Nephron progenitor cell (in vitro differentiated cells): ENCODE results near the gene TRIM38.

Experiments
- DNase-seq: peaks from one replicate; pipeline ENCODE4 v3.0.0; 2021
- H3K27ac Mint-ChIP-seq: 2 replicates; pipeline ENCODE4 v1.8.0; 2021; ENCODE audit warnings: mild to moderate bottlenecking, moderate library complexity, mixed read lengths
- H3K27me3 Mint-ChIP-seq: 2 replicates; pipeline ENCODE4 v1.8.0; 2021; ENCODE audit warnings: mild to moderate bottlenecking, low read depth, mixed read lengths; ENCODE audit not compliant: poor library complexity
- H3K36me3 Mint-ChIP-seq: 2 replicates; pipeline ENCODE4 v1.8.0; 2021; ENCODE audit warnings: low read depth, mixed read lengths
- H3K4me1 Mint-ChIP-seq: 2 replicates; pipeline ENCODE4 v1.8.0; 2021; ENCODE audit warnings: mixed read lengths
- H3K4me3 Mint-ChIP-seq: 2 replicates; pipeline ENCODE4 v1.8.0; 2021; ENCODE audit warnings: mild to moderate bottlenecking, moderate library complexity, mixed read lengths
- H3K9me3 Mint-ChIP-seq: 2 replicates; pipeline ENCODE4 v1.8.0; 2021; ENCODE audit warnings: mild to moderate bottlenecking, moderate library complexity, mixed read lengths
- CTCF ChIP-seq: fragments of 200-600 bp; sonication (generic); IDR thresholded peaks from 2 replicates; pipeline ENCODE4 v1.5.0; 2021; ENCODE audit warnings: antibody characterized with exemption

TRIM38 gene

GRCh38 chr6:25980935-25981334 lies 18.3 kb downstream of the TRIM38 start:
- no peak for TF ChIP-seq CTCF
- Mint-ChIP-seq H3K27me3 (peaks cover 5% of the 10 kb centered on the region), H3K4me1 (peaks cover 27% of the 10 kb centered on the region), H3K36me3 (peaks cover 6% of the 10 kb centered on the region), H3K4me3 (no peak overlapping the region), H3K9me3 (no peaks in the 10 kb centered on the region), H3K27ac (no peak overlapping the region)
- no peak for DNase-seq

- no peak overlapping the region for H3K4me3 Mint-ChIP-seq
- H3K4me1 Mint-ChIP-seq: peaks cover 19% of the 10 kb centered on the region
- TF ChIP-seq CTCF: no peak
- peaks cover 2% of the 10 kb centered on the region for H3K36me3 Mint-ChIP-seq
- H3K9me3 Mint-ChIP-seq: no peaks in the 10 kb centered on the region
- no peak for DNase-seq
- no peak overlapping the region for H3K27ac Mint-ChIP-seq
- peaks cover 5% of the 10 kb centered on the region for H3K27me3 Mint-ChIP-seq
These were observed 19.1 kb downstream of the TRIM38 start for GRCh38 chr6:25981568-25982263.

- H3K4me1 Mint-ChIP-seq: peaks cover 27% of the 10 kb centered on the region
- H3K36me3 Mint-ChIP-seq: no peaks in the 10 kb centered on the region
- peaks cover 5% of the 10 kb centered on the region for H3K27me3 Mint-ChIP-seq
- no peak for TF ChIP-seq CTCF
- H3K4me3 Mint-ChIP-seq: no peak overlapping the region
- H3K27ac Mint-ChIP-seq: no peak overlapping the region
- H3K9me3 Mint-ChIP-seq: no peaks in the 10 kb centered on the region
- no peak for DNase-seq
These were observed 21.7 kb downstream of the TRIM38 start for GRCh38 chr6:25984265-25984664.

GRCh38 chr6:25987845-25988244 lies 25.2 kb downstream of the TRIM38 start:
- Mint-ChIP-seq H3K36me3 (no peaks in the 10 kb centered on the region), H3K4me3 (no peak overlapping the region), H3K27me3 (no peaks in the 10 kb centered on the region), H3K9me3 (no peaks in the 10 kb centered on the region), H3K27ac (no peak overlapping the region), H3K4me1 (peaks cover 38% of the 10 kb centered on the region)
- no peak for DNase-seq
- no peak for TF ChIP-seq CTCF

- peaks cover 3% of the 10 kb centered on the region for H3K27me3 Mint-ChIP-seq
- TF ChIP-seq CTCF: no peak
- no peak overlapping the region for H3K4me3 Mint-ChIP-seq
- no peak for DNase-seq
- no peaks in the 10 kb centered on the region for H3K9me3 Mint-ChIP-seq
- H3K4me1 Mint-ChIP-seq: peaks cover 21% of the 10 kb centered on the region
- no peaks in the 10 kb centered on the region for H3K36me3 Mint-ChIP-seq
- H3K27ac Mint-ChIP-seq: no peak overlapping the region
These were observed 27.7 kb downstream of the TRIM38 start for GRCh38 chr6:25990172-25990873.
